ENCODE data around the gene ZNF441. TPM values are rescaled to one million over a fixed set of nuclear protein-coding genes. Genes with fewer than 3 reads are reported as not detected.

Gene ZNF441
- total RNA-seq, 2 experiments from 2014 or later: 2.6 to 4.1 TPM

GRCh38 chr19:11747277-11747676 is 19.5 kb upstream of the ZNF441 start:
- H3K36me3 Mint-ChIP-seq (ENCODE audit: low read depth): peaks cover 4% of the 10 kb centered on the region
- intact Hi-C loops (cut with DNase I, micrococcal nuclease): no loop called here
- ChIA-PET POLR2A (no interaction called here), CTCF (no interaction called here)
- TF ChIP-seq CTCF (IDR thresholded peaks at IDR 0.05): no peak
- H3K4me3 Mint-ChIP-seq: no peak overlapping the region
- no peak overlapping the region for H3K27ac Mint-ChIP-seq
- peaks cover 24% of the 10 kb centered on the region for H3K9me3 Mint-ChIP-seq
- no peaks in the 10 kb centered on the region for H3K4me1 Mint-ChIP-seq (ENCODE audit: low read depth)
- no peak overlapping the region for H3K4me3 ChIP-seq (ENCODE audit: low read length)
- no peak overlapping the region for H3K27ac ChIP-seq (ENCODE audit: low read depth in 1 of 2, low read length in 2 of 2)
- H3K36me3 ChIP-seq (ENCODE audit: insufficient read depth, low read length): no peaks in the 10 kb centered on the region
- H3K27me3 Mint-ChIP-seq: peaks cover 13% of the 10 kb centered on the region
- no peak for DNase-seq
- no peaks in the 10 kb centered on the region for H3K4me1 ChIP-seq (ENCODE audit: insufficient read depth, low read length)
- H3K9me3 ChIP-seq (ENCODE audit: control insufficient read depth in 1 of 2, insufficient read depth in 1 of 2, low read length in 2 of 2): peaks cover 17 to 21% of the 10 kb centered on the region in 2 experiments
- no peak for ATAC-seq (ENCODE audit: poor library complexity)
- no peaks in the 10 kb centered on the region for H3K27me3 ChIP-seq (ENCODE audit: control insufficient read depth in 1 of 2, insufficient read depth in 2 of 2, low read length in 2 of 2)

GRCh38 chr19:11749751-11750150 is 17.0 kb upstream of the ZNF441 start:
- H3K27me3 ChIP-seq (ENCODE audit: control insufficient read depth in 1 of 2, insufficient read depth in 2 of 2, low read length in 2 of 2): peaks cover 2 to 6% of the 10 kb centered on the region in 2 experiments
- H3K36me3 Mint-ChIP-seq (ENCODE audit: low read depth): peaks cover 9% of the 10 kb centered on the region
- intact Hi-C loops (cut with DNase I, micrococcal nuclease): no loop called here
- no peak for TF ChIP-seq CTCF (IDR thresholded peaks at IDR 0.05)
- ATAC-seq (ENCODE audit: poor library complexity) (no peak), DNase-seq (no peak)
- no peaks in the 10 kb centered on the region for H3K4me1 ChIP-seq (ENCODE audit: insufficient read depth, low read length)
- CTCF ChIA-PET: no interaction called here
- H3K9me3 Mint-ChIP-seq: peaks cover 30% of the 10 kb centered on the region
- no peak overlapping the region for H3K4me3 ChIP-seq (ENCODE audit: low read length)
- H3K27me3 Mint-ChIP-seq: peaks cover 29% of the 10 kb centered on the region
- no peaks in the 10 kb centered on the region for H3K36me3 ChIP-seq (ENCODE audit: insufficient read depth, low read length)
- peaks cover 18 to 34% of the 10 kb centered on the region in 2 experiments for H3K9me3 ChIP-seq (ENCODE audit: control insufficient read depth in 1 of 2, insufficient read depth in 1 of 2, low read length in 2 of 2)
- H3K27ac Mint-ChIP-seq: no peak overlapping the region
- no peaks in the 10 kb centered on the region for H3K4me1 Mint-ChIP-seq (ENCODE audit: low read depth)
- no peak overlapping the region for H3K27ac ChIP-seq (ENCODE audit: low read depth in 1 of 2, low read length in 2 of 2)
- H3K4me3 Mint-ChIP-seq: no peak overlapping the region
- POLR2A ChIA-PET: no interaction called here

- Histone ChIP-seq H3K4me1 (ENCODE audit: insufficient read depth, low read length) (no peaks in the 10 kb centered on the region), H3K27me3 (ENCODE audit: control insufficient read depth in 1 of 2, insufficient read depth in 2 of 2, low read length in 2 of 2) (peaks cover 3 to 8% of the 10 kb centered on the region in 2 experiments), H3K4me3 (ENCODE audit: low read length) (no peak overlapping the region), H3K9me3 (ENCODE audit: control insufficient read depth in 1 of 2, insufficient read depth in 1 of 2, low read length in 2 of 2) (peaks cover 11 to 50% of the 10 kb centered on the region in 2 experiments), H3K36me3 (ENCODE audit: insufficient read depth, low read length) (no peaks in the 10 kb centered on the region), H3K27ac (ENCODE audit: low read depth in 1 of 2, low read length in 2 of 2) (no peak overlapping the region)
- no peaks in the 10 kb centered on the region for H3K4me1 Mint-ChIP-seq (ENCODE audit: low read depth)
- ChIA-PET CTCF (no interaction called here), POLR2A (no interaction called here)
- no peak for ATAC-seq (ENCODE audit: poor library complexity)
- H3K36me3 Mint-ChIP-seq (ENCODE audit: low read depth): peaks cover 11% of the 10 kb centered on the region
- H3K9me3 Mint-ChIP-seq: peaks cover 36% of the 10 kb centered on the region
- no peak for DNase-seq
- intact Hi-C loops (cut with DNase I, micrococcal nuclease): no loop called here
- peaks cover 34% of the 10 kb centered on the region for H3K27me3 Mint-ChIP-seq
- no peak for TF ChIP-seq CTCF (IDR thresholded peaks at IDR 0.05)
- no peak overlapping the region for H3K4me3 Mint-ChIP-seq
- H3K27ac Mint-ChIP-seq: no peak overlapping the region
Measured at GRCh38 chr19:11752244-11752736, 14.5 kb upstream of the ZNF441 start.

Data from CD4-positive, alpha-beta T cell (primary cell).